DMS53 treated with DMSO at 0.1 percent for 48 hours (cell line): ENCODE results near the gene MTCH1.
A peak's percentile ranks its signal among the peaks of the same experiment; 100 is the strongest.

Experiments used
- DNase-seq: peaks from one replicate; lab custom pipeline; 2025; ENCODE audit not compliant: unreplicated experiment; lab: John Stamatoyannopoulos, UW

Gene MTCH1

GRCh38 chr6:37017606-37018197 is 31.7 kb upstream of the MTCH1 start:
- DNase-seq: no peak

GRCh38 chr6:37016995-37017394 is 31.0 kb upstream of the MTCH1 start:
- DNase-seq: no peak

- no peak for DNase-seq
Observed at GRCh38 chr6:37015532-37015931, 29.5 kb upstream of the MTCH1 start.

GRCh38 chr6:37014667-37015066 is 28.7 kb upstream of the MTCH1 start:
- DNase-seq: no peak

GRCh38 chr6:37013516-37014491 is 27.8 kb upstream of the MTCH1 start:
- DNase-seq: no peak

- DNase-seq: no peak
Observed at GRCh38 chr6:37011656-37012378, 25.8 kb upstream of the MTCH1 start.

GRCh38 chr6:37010402-37010892 is 24.5 kb upstream of the MTCH1 start:
- no peak for DNase-seq

- no peak for DNase-seq
Observed at GRCh38 chr6:37008484-37009465, 22.8 kb upstream of the MTCH1 start.

- no peak for DNase-seq
Observed at GRCh38 chr6:37007340-37008043, 21.5 kb upstream of the MTCH1 start.

- no peak for DNase-seq
Observed at GRCh38 chr6:37006793-37007339, 20.9 kb upstream of the MTCH1 start.

- no peak for DNase-seq
Observed at GRCh38 chr6:37005827-37006567, 20.0 kb upstream of the MTCH1 start.

- DNase-seq: no peak
Observed at GRCh38 chr6:37005061-37005810, 19.2 kb upstream of the MTCH1 start, which contains the start of gene FGD2. Gene FGD2 (plus strand): TSS chr6:37005655. CDS start chr6:37005818, 163 bp downstream.

GRCh38 chr6:37004044-37004980 is 18.3 kb upstream of the MTCH1 start:
- no peak for DNase-seq

- DNase-seq: no peak
Observed at GRCh38 chr6:36999751-37000125, 13.7 kb upstream of the MTCH1 start.

GRCh38 chr6:36999061-36999750 is 13.2 kb upstream of the MTCH1 start:
- peak; percentile 22 for DNase-seq

GRCh38 chr6:36998723-36999038 is 12.7 kb upstream of the MTCH1 start:
- DNase-seq: no peak
